Endothelial cell of umbilical vein (primary cell): ENCODE measurements around the gene BCAR3. TPM values are rescaled to one million over a fixed set of nuclear protein-coding genes. Genes with fewer than 3 reads are reported as not detected.

Experiments used
- BruUV-seq: library from RNA; stranded (reverse); fragments of 400-500 nt; replicated peaks from 2 replicates; lab custom pipeline; 2021; lab: Mats Ljungman, UMichigan
- CTCF ChIA-PET: fragments of 300-600, 350-600 bp; sonication (Branson Sonifier 250); formaldehyde crosslinking; loops from one replicate; lab custom pipeline; 2021; ENCODE audit warnings: antibody characterized with exemption, inconsistent platforms; lab: Charles Lee
- POLR2A ChIA-PET: fragments of 300-600, 350-600 bp; sonication (Branson Sonifier 250); formaldehyde crosslinking; loops from one replicate; lab custom pipeline; 2021; ENCODE audit warnings: antibody characterized with exemption, inconsistent platforms; lab: Charles Lee
- DNase-seq: peaks from one replicate; pipeline ENCODE4 v3.0.0-alpha.2; 2011; ENCODE audit warnings: low read depth, low spot score
- FAIRE-seq: peaks from 2 replicates; lab custom pipeline; 2011; peaks lifted over from hg19 to GRCh38; lab: Jason Lieb, UNC
- H2AFZ ChIP-seq: 2 replicates; pipeline ENCODE4 v1.6.0; 2012; ENCODE audit warnings: low read depth, low read length, control low read depth, inconsistent platforms
- H3K27ac ChIP-seq: 2 replicates; pipeline ENCODE4 v1.5.1; 2011; ENCODE audit warnings: low read depth, mild to moderate bottlenecking, control low read depth, low read length, moderate library complexity; ENCODE audit not compliant: insufficient read depth
- H3K27me3 ChIP-seq, 2 experiments: 2 replicates each; pipeline versions ENCODE4 v1.6.0 to v1.6.1; 2011; ENCODE audit warnings: low read length in 2 of 2, mixed read lengths in 1 of 2; ENCODE audit not compliant: control insufficient read depth in 2 of 2, insufficient read depth in 2 of 2
- H3K36me3 ChIP-seq, 2 experiments: 2 replicates in 1 of 2; 3 replicates in 1 of 2; pipeline ENCODE4 v1.5.1; 2011; ENCODE audit warnings: low read length in 2 of 2, mild to moderate bottlenecking in 1 of 2, moderate library complexity in 1 of 2; ENCODE audit not compliant: control insufficient read depth in 2 of 2, insufficient read depth in 2 of 2; ENCODE audit errors: extremely low read depth in 1 of 2
- H3K4me1 ChIP-seq: 3 replicates; pipeline ENCODE4 v1.5.1; 2011; ENCODE audit warnings: mild to moderate bottlenecking, low read length; ENCODE audit not compliant: control insufficient read depth, insufficient read depth; ENCODE audit errors: extremely low read depth
- H3K4me2 ChIP-seq: 2 replicates; pipeline ENCODE4 v1.6.1; 2011; ENCODE audit warnings: low read length, control low read depth, mixed read lengths; ENCODE audit not compliant: insufficient read depth
- H3K4me3 ChIP-seq, 3 experiments: fragments of 200-600 bp in 1 of 3; sonication (generic), shearing (Covaris generic) in 1 of 3; replicated peaks in 1 of 3; 2 replicates each; pipeline ENCODE4 v1.5.1; 2011 to 2016; ENCODE audit warnings: control low read depth in 3 of 3, low read length in 3 of 3, mild to moderate bottlenecking in 2 of 3, inconsistent platforms in 1 of 3, low read depth in 1 of 3, moderate library complexity in 1 of 3; ENCODE audit not compliant: insufficient read depth in 1 of 3
- H3K79me2 ChIP-seq: 2 replicates; pipeline ENCODE4 v1.6.0; 2012; ENCODE audit warnings: low read length, inconsistent platforms; ENCODE audit not compliant: control insufficient read depth, insufficient read depth
- H3K9ac ChIP-seq: replicated peaks from 2 replicates; pipeline ENCODE3; 2011; ENCODE audit warnings: low read length, control low read depth; ENCODE audit not compliant: insufficient read depth; ENCODE audit errors: extremely low read depth
- H3K9me1 ChIP-seq: replicated peaks from 3 replicates; pipeline ENCODE4 v1.6.0; 2011; ENCODE audit warnings: mild to moderate bottlenecking, low read length; ENCODE audit not compliant: control insufficient read depth, insufficient read depth; ENCODE audit errors: extremely low read depth
- H3K9me3 ChIP-seq: replicated peaks from 2 replicates; pipeline ENCODE4 v1.5.1; 2012; ENCODE audit warnings: low read length, inconsistent platforms; ENCODE audit not compliant: control insufficient read depth, insufficient read depth
- H4K20me1 ChIP-seq: replicated peaks from 2 replicates; pipeline ENCODE3; 2011; ENCODE audit warnings: mild to moderate bottlenecking, low read length; ENCODE audit not compliant: control insufficient read depth, insufficient read depth; ENCODE audit errors: extremely low read depth
- CTCF ChIP-seq, 2 donors: IDR thresholded peaks; 1 replicate in 1 of 2; 2 replicates in 1 of 2; pipeline ENCODE4 v1.5.1; 2011; ENCODE audit warnings: low read length in 2 of 2, mild to moderate bottlenecking in 2 of 2, moderate library complexity in 2 of 2, control low read depth in 1 of 2, inconsistent platforms in 1 of 2, low read depth in 1 of 2; ENCODE audit not compliant: insufficient read depth in 1 of 2; ENCODE audit errors: extremely low read depth in 1 of 2
- EZH2 ChIP-seq: IDR thresholded peaks from 2 replicates; pipeline ENCODE4 v1.6.1; 2012; ENCODE audit warnings: borderline replicate concordance, low read depth, mild to moderate bottlenecking, moderate library complexity, low read length, inconsistent platforms; ENCODE audit not compliant: severe bottlenecking
- FOS ChIP-seq: IDR thresholded peaks from 2 replicates; pipeline ENCODE4 v1.6.1; 2011; ENCODE audit warnings: mild to moderate bottlenecking, low read length, moderate library complexity, borderline replicate concordance; ENCODE audit not compliant: insufficient read depth
- GATA2 ChIP-seq: IDR thresholded peaks from 2 replicates; pipeline ENCODE4 v1.7.0; 2011; ENCODE audit warnings: low read depth, mild to moderate bottlenecking, moderate library complexity, mixed read lengths, low read length; ENCODE audit not compliant: insufficient read length, insufficient read depth
- JUN ChIP-seq: IDR thresholded peaks from 2 replicates; pipeline ENCODE4 v1.6.1; 2011; ENCODE audit warnings: borderline replicate concordance, low read depth; ENCODE audit not compliant: insufficient read length, insufficient read depth
- MAX ChIP-seq: IDR thresholded peaks from 2 replicates; pipeline ENCODE4 v1.6.1; 2011; ENCODE audit not compliant: insufficient read depth, insufficient read length
- MYC ChIP-seq: IDR thresholded peaks from one replicate; pipeline ENCODE4 v1.6.1; 2011; ENCODE audit warnings: mild to moderate bottlenecking, low read depth, low read length
- POLR2A ChIP-seq: IDR thresholded peaks from 2 replicates; pipeline ENCODE4 v1.6.1; 2012; ENCODE audit warnings: low read depth, mild to moderate bottlenecking, control low read depth, low read length
- POLR2AphosphoS5 ChIP-seq: IDR thresholded peaks from 2 replicates; pipeline ENCODE4 v1.6.1; 2012; ENCODE audit warnings: low read depth, mild to moderate bottlenecking, control low read depth, low read length, moderate library complexity; ENCODE audit not compliant: insufficient read depth
- dilution Hi-C: fragments of 300-500 bp; cut with MboI; formaldehyde crosslinking; loops from one replicate; pipeline ENCODE4 v1.15.0; 2019; ENCODE audit warnings: low sequenced_read_pairs; ENCODE audit not compliant: extremely low pct_ligation_motif_present
- intact Hi-C: fragments of 100-400 bp; cut with micrococcal nuclease; formaldehyde crosslinking; loops from one replicate; pipeline ENCODE4 v1.10.0; 2022
- polyA plus RNA-seq, 4 experiments: library from polyadenylated mRNA; depleted of rRNA in 3 of 4; stranded (reverse) in 3 of 4; unstranded in 1 of 4; fragments of >200 nt; gene quantifications; 2 replicates each; pipeline versions ENCODE4 v1.2.1 to v1.2.3, GENCODE V29; 2011 to 2012; ENCODE audit warnings: missing spikeins in 1 of 4
- total RNA-seq: library from RNA; stranded (reverse); gene quantifications from 2 replicates; pipeline ENCODE4 v1.2.3, GENCODE V29; 2021

BCAR3 gene
- total and polyA plus RNA-seq, 2 donors (not counting 3 experiments of a cell fraction or from before 2014, with no cell fraction given): 17.5 to 32.9 TPM

DNA sequence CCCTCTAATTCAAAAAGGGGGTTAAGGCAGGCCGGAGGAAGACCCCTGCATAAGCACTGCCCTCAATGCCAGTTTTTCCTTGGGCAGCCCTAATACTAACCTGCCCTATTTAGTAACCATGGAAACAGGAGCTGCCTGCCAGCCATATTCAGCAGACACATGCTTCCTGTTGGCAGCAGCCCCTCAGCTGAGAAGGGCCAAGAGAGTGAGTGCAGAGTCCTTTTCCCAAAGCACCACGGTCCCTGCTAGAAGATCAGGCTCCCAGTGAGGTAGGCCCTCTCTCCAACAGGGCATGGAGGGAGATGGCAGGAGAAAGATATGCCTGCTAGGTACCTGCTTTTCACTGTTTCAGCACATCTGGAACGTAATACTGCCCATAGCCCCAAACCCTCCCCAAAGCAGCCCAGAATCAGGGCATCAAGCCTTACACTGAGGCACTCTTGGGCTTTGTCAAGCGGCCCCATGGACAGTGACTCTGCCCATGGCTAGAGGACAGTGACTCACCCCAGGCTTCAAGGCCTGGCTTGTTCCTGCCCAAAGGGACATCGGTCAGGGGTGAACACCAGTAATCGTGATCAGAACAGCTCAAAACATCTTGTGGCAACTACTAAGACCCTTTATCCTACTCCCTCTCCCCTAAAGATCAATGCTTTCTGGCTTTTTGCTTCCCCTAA, 64.5 kb downstream of the BCAR3 start:
- peak overlapping the region; percentile 30 for H3K9ac ChIP-seq
- H3K4me3 ChIP-seq: no peak overlapping the region
- TF ChIP-seq MAX: peak; percentile 46
- no peak for TF ChIP-seq JUN
- TF ChIP-seq FOS: peak; percentile 15
- ChIA-PET CTCF (interaction anchor here (1.0 to 4.4 kb wide), 9 partner anchors 8 to 229 kb away, joined by 3 to 20 read pairs (median 9); no protein-coding TSS in a partner anchor), POLR2A (no interaction called here)
- H3K9me1 ChIP-seq: no peaks in the 10 kb centered on the region
- no peaks in the 10 kb centered on the region for H3K36me3 ChIP-seq
- H3K27ac ChIP-seq: peak overlapping the region; percentile 72
- no peak overlapping the region for H2AFZ ChIP-seq
- peak; percentile 77 for DNase-seq
- H3K4me2 ChIP-seq: peak overlapping the region; percentile 1
- H3K27me3 ChIP-seq: no peaks in the 10 kb centered on the region
- dilution Hi-C loops (no loop called here), intact Hi-C loops (loop anchor here (1.0 kb wide), 1 partner anchor 8 kb away; no protein-coding TSS in a partner anchor)
- no TSS peak for BruUV-seq
- peaks cover 36% of the 10 kb centered on the region for H3K4me1 ChIP-seq
- H3K9me3 ChIP-seq: no peaks in the 10 kb centered on the region
- H4K20me1 ChIP-seq: no peaks in the 10 kb centered on the region
- peaks cover 97% of the 10 kb centered on the region for H3K79me2 ChIP-seq
- FAIRE-seq: peak; percentile 86

DNA sequence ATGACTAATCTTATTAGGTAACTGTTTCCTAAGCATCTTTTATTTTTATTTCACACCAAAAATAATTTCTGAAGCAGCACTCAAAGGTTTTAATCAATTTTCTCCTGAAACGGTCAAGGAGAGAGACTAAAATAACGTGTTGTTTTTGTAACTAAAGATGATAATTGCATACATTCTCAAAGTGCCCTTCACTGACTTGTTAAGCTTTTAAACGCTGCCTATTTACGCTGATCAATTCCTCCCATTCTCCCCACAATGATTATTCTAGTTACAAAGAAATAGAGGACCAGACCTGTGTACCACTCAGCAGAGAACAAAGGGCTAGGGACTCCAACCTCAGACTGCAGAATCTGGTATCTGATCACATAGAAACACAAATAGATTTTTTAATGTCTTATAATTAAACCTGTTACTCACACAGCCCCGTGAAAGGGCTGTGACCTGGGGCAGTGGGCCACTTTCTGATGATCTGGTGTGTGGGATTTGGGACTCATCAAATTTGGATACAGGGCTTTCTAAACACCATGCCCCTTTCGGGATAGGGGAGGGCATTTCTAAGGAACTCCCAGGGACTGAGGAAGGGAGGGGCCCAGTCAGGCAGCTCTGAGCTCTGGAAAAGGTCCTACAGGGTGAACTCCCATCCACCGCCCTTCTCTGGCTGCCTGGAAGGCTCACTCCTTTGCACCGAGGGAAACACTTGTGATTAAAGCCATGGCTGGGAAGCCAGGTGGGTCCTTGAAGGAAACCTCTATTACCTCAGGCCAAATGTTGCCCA, 65.2 kb downstream of the BCAR3 start:
- ChIA-PET POLR2A (no interaction called here), CTCF (interaction anchor here (1.0 to 4.4 kb wide), 7 partner anchors 8 to 229 kb away, joined by 4 to 20 read pairs (median 9); no protein-coding TSS in a partner anchor)
- Histone ChIP-seq H3K9me3 (no peaks in the 10 kb centered on the region), H3K27ac (peak overlapping the region; percentile 72), H3K4me3 (no peak overlapping the region), H3K79me2 (peaks cover 98% of the 10 kb centered on the region), H3K36me3 (no peaks in the 10 kb centered on the region), H3K4me2 (no peak overlapping the region), H4K20me1 (no peaks in the 10 kb centered on the region), H3K27me3 (no peaks in the 10 kb centered on the region), H3K9me1 (no peaks in the 10 kb centered on the region), H3K4me1 (peaks cover 34% of the 10 kb centered on the region), H2AFZ (no peak overlapping the region), H3K9ac (peak overlapping the region; percentile 30)
- FAIRE-seq (peak; percentile 8), DNase-seq (no peak)
- no TSS peak for BruUV-seq
- TF ChIP-seq FOS (no peak), JUN (no peak), EZH2 (no peak), CTCF (IDR thresholded peaks at IDR 0.05; ENCODE audit: extremely low read depth in 1 of 2, insufficient read depth in 1 of 2, low read depth in 1 of 2, low read length in 2 of 2) (no peak), MYC (no peak), GATA2 (no peak), POLR2A (no peak), POLR2AphosphoS5 (no peak)
- intact Hi-C loops (no loop called here), dilution Hi-C loops (no loop called here)
